Hepatic stellate cell (primary cell): ENCODE measurements around the gene SSRP1.
A peak's percentile ranks its signal among the peaks of the same experiment; 100 is the strongest.
"Not testable (repeated sequence)": the region's sequence is repeated elsewhere in the genome, so short reads cannot be mapped to it uniquely, and the experiment has no call there.

ENCODE experiments used
- DNase-seq: peaks from one replicate; pipeline ENCODE4 v3.0.0; 2011; ENCODE audit warnings: low spot score

SSRP1 gene

DNA sequence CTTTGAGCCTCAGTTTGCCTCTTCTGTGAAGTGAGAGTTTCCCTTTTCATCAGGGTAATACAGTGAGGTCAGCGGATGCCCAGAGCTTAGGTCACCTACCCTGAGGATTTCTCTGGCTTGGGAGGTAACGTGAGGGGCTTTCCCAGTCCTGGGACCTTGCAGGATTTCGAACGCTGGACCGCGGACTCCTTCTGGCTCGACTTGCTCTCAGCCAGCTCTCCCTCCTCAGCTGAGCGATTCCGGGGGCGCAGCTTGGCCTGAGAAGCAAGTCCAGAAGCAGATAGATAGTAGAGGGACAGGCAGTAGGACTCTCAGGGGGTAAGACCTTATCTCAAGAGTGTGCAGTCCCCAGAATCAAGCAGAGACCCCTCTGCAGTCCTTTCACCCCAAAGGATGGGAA, 34.9 kb downstream of the SSRP1 start:
- no peak for DNase-seq

DNA sequence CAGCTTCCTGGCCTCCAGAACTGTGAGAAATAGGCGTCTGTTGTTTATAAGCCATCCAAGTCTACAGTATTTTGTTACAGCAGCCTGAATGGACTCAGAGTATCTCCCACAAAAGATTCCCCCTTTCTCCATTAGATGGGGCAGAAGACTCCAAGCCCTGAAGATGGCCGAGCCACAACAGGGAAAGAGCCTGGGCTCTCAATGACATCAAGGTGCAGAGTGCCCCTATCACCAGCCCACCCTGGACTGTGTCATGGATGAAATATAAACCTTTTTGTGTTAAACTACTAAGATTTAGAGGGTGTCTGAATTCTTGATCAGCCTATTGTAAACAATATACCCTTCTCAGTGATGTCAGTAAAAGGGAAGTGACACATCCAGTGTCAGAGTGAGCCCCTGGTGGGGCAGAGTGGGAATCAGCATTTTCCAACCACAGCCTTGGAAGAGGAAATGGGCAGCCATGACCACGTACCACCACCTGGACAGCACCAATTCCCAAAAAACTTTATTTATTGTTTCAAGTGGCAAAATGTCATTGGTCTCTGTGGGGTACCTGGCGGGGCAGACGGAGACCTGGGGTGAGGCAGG, 36.4 kb downstream of the SSRP1 start:
- no peak for DNase-seq

DNA sequence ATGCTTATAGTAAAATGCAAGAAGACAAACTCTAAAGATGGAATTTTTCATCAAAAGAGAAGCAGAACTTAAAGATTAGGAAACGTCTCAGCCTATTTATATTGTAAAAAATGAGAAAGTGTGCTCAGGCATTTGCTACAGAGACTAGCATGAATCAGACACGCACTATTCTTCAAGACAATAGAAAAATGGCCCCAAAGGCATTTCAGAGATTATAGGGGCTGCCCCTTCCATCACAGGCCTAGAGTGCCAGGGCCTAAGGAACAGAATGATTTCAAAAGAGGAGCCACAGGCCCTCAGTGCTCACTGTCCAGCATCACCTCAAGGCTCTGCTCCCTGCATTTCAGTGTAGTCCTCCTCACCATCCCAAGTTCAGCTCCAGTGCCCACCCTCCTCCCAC, 38.5 kb downstream of the SSRP1 start:
- no peak for DNase-seq

DNA sequence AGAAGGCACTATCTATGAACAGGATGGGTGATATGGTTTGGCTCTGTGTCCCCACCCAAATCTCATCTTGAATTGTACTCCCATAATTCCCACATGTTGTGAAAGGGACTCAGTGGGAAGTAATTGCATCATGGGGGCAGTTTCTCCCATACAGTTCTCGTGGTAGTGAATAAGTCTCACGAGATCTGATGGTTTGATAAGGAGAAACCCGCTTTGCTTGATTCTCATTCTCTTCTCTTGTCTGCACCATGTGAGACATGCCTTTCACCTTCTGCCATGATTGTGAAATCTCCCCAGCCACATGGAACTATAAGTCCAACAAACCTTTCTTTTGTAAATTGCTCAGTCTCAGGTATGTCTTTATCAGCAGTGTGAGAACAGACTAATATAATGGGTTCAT, 39.5 kb downstream of the SSRP1 start:
- DNase-seq: not testable (repeated sequence)

DNA sequence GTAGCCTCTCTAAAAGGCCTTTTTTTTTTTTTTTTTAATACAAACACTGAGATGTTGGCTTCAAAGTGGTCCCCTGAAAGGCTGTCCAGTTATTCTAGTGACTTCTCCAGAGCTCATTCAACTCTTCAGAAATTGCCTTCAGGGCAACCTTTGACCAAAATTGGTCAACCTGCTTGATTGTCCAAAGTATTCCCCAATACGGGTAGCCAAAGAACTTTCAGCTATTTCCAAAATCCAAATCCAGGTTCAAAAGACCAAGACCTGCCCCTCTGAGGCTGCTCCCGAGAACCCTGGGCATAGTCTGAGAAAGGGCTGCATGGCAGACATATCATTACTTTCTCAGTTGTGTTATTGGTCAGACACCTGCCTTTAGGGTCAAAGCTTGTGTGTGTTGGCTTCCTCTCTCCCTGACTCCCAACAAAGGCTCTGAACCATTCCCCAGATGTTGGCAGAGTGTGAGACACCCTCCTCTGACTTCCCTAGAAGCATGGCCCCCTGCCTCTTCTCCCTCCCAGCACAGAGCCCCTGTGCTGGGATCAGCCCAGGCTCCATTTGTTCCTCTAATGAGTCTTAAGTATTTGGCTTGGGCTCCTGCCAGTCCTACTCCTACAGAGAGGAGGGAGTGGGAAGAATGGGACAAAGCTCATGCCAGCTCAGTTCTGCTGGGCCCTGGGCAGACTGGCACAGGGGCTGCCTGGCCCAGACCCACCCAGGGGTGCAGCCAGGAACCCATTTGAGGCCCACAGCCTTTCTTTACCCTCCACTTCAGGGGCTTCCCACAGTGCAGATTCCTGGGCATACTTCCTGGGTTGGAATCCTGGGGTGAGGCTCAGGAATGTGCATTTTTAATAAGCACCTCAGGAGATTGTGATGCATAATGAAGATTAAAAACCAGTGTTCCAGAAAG, 41.2 kb downstream of the SSRP1 start:
- no peak for DNase-seq

DNA sequence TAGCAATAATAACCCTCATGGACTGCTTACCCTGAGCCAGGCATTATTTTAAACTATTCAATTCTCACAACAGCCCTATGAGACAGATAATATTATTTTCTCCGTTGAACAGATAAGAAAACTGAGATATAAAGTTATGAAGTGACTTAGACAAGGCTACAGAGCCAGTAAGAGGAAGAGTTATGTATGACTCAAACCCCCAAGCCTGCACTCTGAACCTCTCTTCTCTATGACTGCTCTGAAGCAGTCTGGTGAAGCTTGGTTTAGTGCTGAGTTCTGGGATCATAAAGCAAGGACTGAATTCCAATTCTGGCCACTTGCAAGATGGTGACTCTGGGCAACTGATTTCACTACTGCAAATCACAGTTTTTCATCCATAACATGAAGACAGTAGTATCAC, 45.4 kb downstream of the SSRP1 start:
- DNase-seq: no peak

DNA sequence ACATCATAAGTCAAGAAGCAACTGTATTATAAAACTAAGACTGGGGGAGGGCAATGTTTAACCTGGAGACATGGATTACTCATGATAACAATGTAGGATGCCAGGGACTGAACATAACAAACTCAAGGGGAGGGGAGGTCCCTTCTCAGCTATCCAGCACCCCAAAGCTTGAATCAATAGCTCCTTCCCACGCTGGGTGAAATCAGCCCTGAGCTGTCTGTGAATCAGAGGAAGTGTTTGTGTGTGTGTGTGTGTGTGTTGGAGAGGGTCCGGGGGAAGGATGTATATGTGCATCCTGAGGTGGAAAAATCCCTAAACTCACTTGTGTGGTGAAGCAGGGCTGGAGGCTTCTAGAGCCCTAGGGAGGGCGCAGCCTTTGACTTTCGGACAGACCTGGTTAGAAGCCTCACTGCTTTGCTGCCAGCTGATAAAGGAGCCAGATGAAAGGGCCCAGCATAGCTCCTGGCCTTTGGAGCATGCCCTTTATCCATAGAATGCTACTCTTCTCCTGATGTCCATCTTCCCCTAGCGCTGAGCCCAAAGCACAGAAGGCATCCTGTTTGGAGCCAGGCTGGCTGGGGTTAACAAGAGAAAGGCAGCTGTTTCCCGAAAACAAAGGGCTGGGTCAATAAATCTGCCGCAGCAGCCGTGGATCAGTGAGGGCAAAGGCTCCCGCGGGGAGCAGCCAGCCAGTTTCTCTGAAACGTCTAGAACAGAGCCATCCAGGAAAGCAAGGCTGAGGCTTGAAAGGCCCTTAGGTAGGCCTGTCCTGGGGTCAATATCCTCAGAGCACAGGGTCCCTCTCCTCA, 46.7 kb downstream of the SSRP1 start:
- no peak for DNase-seq

DNA sequence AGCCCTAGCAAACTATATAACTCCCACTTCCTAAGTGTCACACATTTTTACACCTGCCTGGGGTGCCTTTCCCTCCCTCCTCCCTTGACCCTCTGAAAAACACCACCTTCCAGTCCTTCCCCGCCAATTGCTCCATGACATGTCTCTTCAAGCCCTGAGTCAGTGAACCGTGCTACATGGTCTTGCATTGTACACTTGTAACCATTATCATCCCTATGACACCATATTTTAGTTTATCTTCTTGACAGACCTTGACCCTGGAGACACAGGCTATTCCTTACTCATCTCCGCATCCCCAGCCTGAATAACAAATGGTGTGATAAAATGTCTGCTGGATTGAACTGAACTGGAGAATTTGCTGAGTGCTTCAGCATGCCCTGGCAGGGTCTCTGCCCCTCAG, 47.8 kb downstream of the SSRP1 start:
- DNase-seq: no peak

DNA sequence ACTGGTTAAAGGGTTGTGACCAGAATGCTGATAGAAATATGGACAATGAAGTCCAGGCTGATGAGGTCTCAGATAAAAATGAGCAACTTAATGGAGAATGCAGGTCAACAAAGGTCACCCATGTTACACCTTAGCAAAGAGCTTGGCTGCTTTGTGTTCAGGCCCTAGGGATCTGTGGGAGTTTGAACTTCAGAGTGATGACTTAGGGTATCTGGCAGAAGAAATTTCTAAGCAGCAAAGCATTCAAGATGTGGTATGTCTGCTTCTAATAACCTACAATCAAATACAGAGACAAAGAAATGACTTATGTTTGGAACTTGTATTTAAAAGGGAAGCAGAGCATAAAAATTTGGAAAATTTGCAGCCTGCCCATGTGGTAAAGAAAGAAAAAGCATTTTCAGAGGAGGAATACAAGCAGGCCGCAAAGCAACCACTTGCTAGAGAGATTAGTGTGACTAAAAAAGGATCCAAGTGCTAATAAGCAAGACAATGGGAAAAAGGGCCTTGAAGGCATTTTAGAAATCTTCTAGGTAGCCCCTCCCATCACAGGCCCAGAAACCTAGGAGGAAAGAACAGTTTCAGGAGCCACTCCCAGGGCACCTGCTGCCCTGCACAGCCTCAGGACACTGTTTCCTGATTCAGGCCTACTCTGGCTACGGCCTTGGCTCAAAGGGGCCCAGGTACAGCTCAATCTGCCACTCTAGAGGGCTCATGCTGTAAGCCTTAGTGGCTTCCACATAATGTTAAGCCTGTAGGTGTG, 52.3 kb downstream of the SSRP1 start:
- DNase-seq: no peak

DNA sequence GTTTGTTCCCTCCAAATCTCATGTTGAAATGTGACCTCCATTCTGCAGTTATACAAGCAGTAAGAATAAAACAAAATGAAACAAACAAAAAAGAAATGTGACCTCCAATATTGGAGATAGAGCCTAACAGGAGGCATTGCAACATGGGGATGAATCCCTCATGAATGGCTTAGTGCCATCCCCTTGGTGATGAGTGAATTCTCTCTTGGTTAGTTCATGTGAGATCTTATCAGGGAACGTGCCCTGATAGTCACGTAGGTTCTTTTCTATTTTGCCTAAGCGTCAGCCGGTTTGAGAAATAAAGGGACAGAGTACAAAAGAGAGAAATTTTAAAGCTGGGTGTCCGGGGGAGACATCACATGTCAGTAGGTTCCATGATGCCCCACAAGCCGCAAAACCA, 54.1 kb downstream of the SSRP1 start:
- not testable (repeated sequence) for DNase-seq

DNA sequence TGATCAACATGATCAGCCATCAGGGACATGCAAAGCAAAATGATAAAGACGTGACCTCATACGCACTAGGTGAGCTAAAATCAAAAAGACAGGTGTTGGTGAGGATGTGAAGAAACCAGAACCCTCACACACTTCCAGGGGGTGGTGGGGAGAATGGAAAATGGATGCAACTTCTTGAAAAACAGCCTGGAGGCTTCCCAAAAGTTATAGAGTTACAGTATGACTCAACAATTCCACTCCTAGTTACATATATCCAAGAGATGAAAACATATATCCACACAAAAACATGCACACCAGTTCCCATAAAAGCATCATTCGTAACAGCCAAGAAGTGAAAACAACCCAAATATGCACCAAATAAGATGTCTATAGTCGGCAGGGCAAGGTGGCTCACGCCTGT, 56.6 kb downstream of the SSRP1 start:
- DNase-seq: no peak

DNA sequence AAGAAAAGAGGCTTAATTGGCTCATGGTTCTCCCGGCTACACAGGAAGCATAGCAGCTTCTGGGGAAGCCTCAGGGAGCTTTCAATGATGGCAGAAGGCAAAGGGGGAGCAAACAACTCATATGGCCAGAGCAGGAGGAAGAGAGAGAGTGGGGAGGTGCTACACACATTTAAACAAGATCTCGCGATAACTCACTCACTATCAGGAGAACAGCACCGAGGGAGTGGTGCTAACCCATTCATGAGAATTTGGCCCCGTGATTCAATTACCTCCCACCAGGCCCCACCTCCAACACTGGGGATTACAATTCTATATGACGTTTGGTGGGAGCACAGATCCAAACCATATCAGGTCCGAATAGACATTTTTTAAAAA, 57.0 kb downstream of the SSRP1 start:
- DNase-seq: no peak

DNA sequence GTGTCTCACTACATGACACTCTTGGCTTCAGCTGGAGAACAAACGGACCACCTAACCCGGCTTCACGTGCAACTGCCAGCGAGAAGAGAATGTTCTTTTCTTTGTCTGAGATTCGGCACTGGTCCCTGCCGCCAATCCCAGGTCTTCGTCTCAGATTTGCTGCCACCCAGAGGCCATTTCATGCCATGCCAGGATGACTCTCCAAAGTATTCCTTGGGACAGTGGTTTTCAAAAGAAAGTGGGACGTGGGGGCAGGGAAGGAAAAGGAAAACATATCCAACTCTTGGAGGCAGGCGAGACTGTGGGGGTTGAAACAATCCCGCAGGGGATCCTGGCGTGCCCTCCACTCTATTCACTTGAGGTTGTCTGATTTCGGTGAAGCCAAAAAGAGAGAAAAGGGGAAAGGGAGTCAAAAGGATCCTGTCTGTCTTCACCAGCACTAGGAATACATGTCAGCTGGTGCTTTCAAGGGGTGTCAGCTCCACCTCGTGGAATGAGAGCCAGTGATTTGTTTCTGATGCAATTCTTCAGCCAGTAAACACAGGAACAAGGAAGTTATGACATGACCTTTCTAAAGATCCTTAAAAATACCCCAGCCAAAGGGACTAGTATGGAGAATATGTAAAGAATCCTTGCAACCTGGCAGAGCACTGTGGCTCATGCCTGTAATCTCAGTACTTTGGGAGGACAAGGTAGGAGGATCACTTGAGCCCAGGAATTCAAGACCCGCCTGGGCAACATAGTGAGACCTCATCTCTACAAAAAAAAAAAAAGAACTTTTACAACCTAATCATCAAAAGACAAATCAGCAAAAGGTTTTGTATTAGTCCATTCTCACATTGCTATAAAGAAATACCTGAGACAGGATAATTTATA, 57.6 kb downstream of the SSRP1 start:
- peak; percentile 57 for DNase-seq

DNA sequence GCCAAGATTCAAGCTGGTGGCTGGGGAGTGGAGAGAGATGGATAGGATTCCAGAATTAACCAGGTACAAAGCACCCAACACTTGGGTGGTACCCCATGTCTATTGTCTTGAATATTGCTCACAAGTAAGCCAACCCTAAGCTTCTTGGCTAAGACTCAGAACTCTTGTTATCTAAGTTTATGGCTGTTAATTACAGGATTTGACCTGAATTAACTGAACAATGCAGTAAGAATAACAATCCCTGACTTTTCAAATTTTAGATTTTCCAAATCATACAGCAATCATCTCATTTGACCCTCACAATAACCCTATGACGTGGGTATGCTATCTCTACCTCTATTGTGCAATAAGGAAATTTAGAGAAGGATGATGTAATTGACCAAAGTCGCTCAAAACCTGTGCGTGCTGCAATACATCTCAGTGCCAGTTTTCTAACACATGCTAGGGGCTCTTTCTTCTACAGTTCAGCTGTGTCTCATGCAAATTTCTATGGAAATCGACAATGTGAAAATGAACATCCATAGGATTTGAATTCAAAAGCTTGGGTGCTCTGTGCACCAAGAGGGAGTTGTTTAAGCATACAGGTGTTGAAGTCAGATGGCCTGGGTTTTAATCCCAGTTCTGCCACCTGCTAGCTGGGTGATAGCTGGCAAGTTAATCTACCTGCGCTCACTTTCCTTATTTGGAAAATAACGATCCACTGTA, 58.6 kb downstream of the SSRP1 start:
- DNase-seq: no peak

DNA sequence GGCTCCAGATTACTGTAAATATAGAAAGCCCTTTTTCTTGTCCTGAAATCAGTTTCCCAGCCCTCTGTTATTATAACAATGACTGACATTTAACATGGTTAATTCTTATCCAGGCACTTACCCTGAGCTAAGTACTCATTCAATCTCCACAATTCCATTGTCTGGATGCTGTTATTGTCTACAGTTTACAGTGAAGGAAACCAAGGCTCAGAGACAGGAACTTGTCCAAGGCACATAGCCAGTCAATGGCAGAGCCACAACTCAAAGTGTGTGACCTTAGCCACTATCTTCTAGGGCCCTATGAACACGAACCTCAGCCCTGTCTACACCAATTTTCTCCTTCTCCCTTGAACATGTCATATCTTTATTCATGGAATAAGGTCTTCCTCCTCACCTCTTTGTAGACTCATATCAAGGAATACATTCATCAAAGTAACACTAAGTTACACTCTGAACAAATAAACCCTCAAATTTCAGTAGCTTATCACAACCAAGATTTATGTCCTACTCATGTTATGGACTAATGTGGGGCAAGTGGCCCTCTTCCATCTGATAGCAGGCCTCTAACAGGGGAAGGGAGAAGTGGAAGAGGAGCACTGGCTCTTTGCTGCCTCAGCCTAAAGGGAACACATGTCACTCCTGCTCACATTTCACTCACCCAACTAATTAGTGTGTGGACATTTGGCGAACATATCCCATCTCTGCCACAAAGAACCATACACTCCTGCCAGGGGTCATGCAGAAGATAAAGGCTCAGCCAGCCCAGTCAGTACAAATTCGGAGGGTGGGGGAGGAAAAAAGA, 59.3 kb downstream of the SSRP1 start:
- DNase-seq: no peak
